H1 (cell line): Measurements from ENCODE around the gene CAPG. TPM values are rescaled to one million over a fixed set of nuclear protein-coding genes. Genes with fewer than 3 reads are reported as not detected.

Source experiments
- CHD7 ChIP-seq: fragments of 300-600 bp; sonication (generic); IDR thresholded peaks from 2 replicates; pipeline ENCODE4 v1.7.1; 2012; ENCODE audit warnings: low read length, moderate library complexity, mild to moderate bottlenecking, inconsistent platforms; ENCODE audit not compliant: insufficient replicate concordance
- MAX ChIP-seq: IDR thresholded peaks from 2 replicates; pipeline ENCODE4 v1.6.1; 2012; ENCODE audit warnings: inconsistent platforms
- RBBP5 ChIP-seq: IDR thresholded peaks from 2 replicates; pipeline ENCODE4 v1.7.1; 2012; ENCODE audit warnings: low read depth, mild to moderate bottlenecking, inconsistent platforms, low read length, moderate library complexity, borderline replicate concordance
- SIX5 ChIP-seq: IDR thresholded peaks from 2 replicates; pipeline ENCODE4 v1.6.1; 2011; ENCODE audit warnings: mild to moderate bottlenecking, low read depth, low read length
- SP1 ChIP-seq: IDR thresholded peaks from 2 replicates; pipeline ENCODE4 v1.6.1; 2011; ENCODE audit warnings: low read depth, low read length
- TCF12 ChIP-seq: IDR thresholded peaks from 2 replicates; pipeline ENCODE4 v1.6.1; 2011; ENCODE audit warnings: low read depth, mild to moderate bottlenecking, low read length
- USF2 ChIP-seq: IDR thresholded peaks from 2 replicates; pipeline ENCODE4 v1.6.1; 2011; ENCODE audit warnings: low read length, improper control_type of control experiment
- polyA plus RNA-seq, 7 experiments: library from polyadenylated mRNA; depleted of rRNA in 3 of 7; stranded (reverse) in 5 of 7; unstranded in 2 of 7; fragments of >200 nt in 5 of 7; fragments of 200-250 nt in 2 of 7; gene quantifications; 1 replicate in 5 of 7; 2 replicates in 1 of 7; 4 replicates in 1 of 7; pipeline versions ENCODE4 v1.2.1 to v1.2.3, GENCODE V29; 2011 to 2013; ENCODE audit warnings: missing spikeins in 2 of 7, mixed read lengths in 2 of 7
- total RNA-seq: library from RNA; stranded (reverse); fragmentation: NEBNext Ultra II Directional; extraction: Animal tissue kit (Norgen Biotek cat#: 25700); gene quantifications from 2 replicates; pipeline ENCODE4 v1.2.1, GENCODE V29; 2021

CAPG gene
- total and polyA plus RNA-seq, 2 of the 8 experiments (the other 6 are each of a cell fraction or from before 2014, with no cell fraction given): 80.5 to 89.0 TPM

GRCh38 chr2:85430752-85431569, 20.8 kb upstream of the CAPG start (continued):
- TF ChIP-seq MAX (no peak; the same call in 1 of the 2 replicates), CHD7 (no peak), RBBP5 (peak; percentile 89), SIX5 (no peak), TCF12 (0 out of 2 replicates have a peak, but pooled peaks have one; percentile 2), USF2 (no peak), SP1 (peak; percentile 70)
